ENCODE results near the gene LAMA3. TPM values are rescaled to one million over a fixed set of nuclear protein-coding genes. Genes with fewer than 3 reads are reported as not detected.

LAMA3 gene
- total RNA-seq, 2 donors from 2014 or later = 0.58 to 1.3 TPM

DNA sequence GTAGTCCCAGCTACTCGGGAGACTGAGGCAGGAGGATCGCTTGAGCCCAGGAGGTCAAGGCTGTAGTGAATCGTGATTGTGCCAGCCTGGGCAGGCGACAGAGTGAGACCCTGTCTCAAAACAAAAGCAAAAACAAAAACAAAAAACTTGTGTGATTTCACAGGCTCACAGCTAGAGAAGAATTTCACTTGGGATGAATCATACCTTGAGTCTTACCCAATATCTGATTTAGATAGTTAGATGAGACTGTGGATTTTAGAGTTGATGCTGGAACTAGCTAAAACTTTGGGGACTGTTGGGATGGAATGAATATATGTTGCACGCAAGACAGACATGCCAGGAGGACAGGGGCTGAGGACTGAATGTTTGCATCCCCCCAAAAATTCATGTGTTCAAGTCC lies 31.0 kb upstream of the LAMA3 start:
- Mint-ChIP-seq H3K9me3 (no peaks in the 10 kb centered on the region), H3K4me1 (peaks cover 4% of the 10 kb centered on the region), H3K36me3 (ENCODE audit: low read depth) (no peaks in the 10 kb centered on the region), H3K27me3 (ENCODE audit: insufficient read depth) (peaks cover 28% of the 10 kb centered on the region), H3K27ac (no peak overlapping the region), H3K4me3 (no peak overlapping the region)
- 77 to 91% methylated on average over 4 to 5 of the region's 5 CpGs for WGBS, 2 experiments (ENCODE audit: insufficient coverage in 1 of 2, insufficient read length in 1 of 2)
- Histone ChIP-seq H3K4me3 (ENCODE audit: low read length) (no peak overlapping the region), H3K9me3 (ENCODE audit: control insufficient read depth, low read length) (no peaks in the 10 kb centered on the region), H3K27me3 (ENCODE audit: control insufficient read depth, insufficient read depth, low read length, poor library complexity, severe bottlenecking) (peaks cover 22% of the 10 kb centered on the region), H3K27ac (ENCODE audit: low read depth, low read length) (no peak overlapping the region), H3K9ac (ENCODE audit: extremely low read depth, low read length, poor library complexity, severe bottlenecking) (no peak overlapping the region), H3K36me3 (ENCODE audit: control insufficient read depth, insufficient read depth, low read length) (no peaks in the 10 kb centered on the region), H3K4me1 (ENCODE audit: control insufficient read depth, insufficient read depth, low read length) (no peaks in the 10 kb centered on the region)
- no peak for DNase-seq
- TF ChIP-seq, protein P1, sequence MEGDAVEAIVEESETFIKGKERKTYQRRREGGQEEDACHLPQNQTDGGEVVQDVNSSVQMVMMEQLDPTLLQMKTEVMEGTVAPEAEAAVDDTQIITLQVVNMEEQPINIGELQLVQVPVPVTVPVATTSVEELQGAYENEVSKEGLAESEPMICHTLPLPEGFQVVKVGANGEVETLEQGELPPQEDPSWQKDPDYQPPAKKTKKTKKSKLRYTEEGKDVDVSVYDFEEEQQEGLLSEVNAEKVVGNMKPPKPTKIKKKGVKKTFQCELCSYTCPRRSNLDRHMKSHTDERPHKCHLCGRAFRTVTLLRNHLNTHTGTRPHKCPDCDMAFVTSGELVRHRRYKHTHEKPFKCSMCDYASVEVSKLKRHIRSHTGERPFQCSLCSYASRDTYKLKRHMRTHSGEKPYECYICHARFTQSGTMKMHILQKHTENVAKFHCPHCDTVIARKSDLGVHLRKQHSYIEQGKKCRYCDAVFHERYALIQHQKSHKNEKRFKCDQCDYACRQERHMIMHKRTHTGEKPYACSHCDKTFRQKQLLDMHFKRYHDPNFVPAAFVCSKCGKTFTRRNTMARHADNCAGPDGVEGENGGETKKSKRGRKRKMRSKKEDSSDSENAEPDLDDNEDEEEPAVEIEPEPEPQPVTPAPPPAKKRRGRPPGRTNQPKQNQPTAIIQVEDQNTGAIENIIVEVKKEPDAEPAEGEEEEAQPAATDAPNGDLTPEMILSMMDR (conservative IDR thresholded peaks at IDR 0.05) = no peak

DNA sequence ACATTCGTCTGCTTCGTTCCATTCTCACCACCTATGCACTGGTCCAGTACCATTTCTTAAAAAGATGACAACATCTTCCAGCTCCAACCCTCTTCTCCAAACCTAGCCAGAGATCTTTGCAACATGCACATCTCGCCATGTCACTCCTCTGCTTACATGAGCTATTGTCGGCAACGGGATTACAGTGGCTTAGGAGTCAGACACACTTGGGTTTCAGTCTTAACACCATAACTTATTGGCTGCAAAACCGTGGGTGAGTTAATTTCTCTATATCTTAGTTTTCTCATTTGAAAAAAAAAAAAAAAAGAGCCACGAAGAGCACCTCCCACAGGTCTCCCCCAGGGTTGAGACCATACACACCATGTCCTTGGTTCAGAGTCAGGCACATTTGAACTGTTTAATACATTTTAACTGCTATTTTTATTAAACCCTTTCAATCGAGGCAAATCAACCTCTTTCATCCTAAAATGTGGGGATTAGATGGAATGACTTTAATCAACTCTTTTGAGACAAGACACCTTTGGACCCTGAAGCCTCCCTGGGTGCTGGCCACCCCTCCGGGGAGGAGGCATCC lies 27.4 kb upstream of the LAMA3 start:
- Mint-ChIP-seq H3K27ac (no peak overlapping the region), H3K36me3 (ENCODE audit: low read depth) (no peaks in the 10 kb centered on the region), H3K27me3 (ENCODE audit: insufficient read depth) (peaks cover 34% of the 10 kb centered on the region), H3K4me1 (peaks cover 6% of the 10 kb centered on the region), H3K4me3 (peak overlapping the region; percentile 63), H3K9me3 (no peaks in the 10 kb centered on the region)
- Histone ChIP-seq H3K36me3 (ENCODE audit: control insufficient read depth, insufficient read depth, low read length) (no peaks in the 10 kb centered on the region), H3K9ac (ENCODE audit: extremely low read depth, low read length, poor library complexity, severe bottlenecking) (no peak overlapping the region), H3K27me3 (ENCODE audit: control insufficient read depth, insufficient read depth, low read length, poor library complexity, severe bottlenecking) (peaks cover 27% of the 10 kb centered on the region), H3K9me3 (ENCODE audit: control insufficient read depth, low read length) (no peaks in the 10 kb centered on the region), H3K27ac (ENCODE audit: low read depth, low read length) (no peak overlapping the region), H3K4me3 (ENCODE audit: low read length) (peak overlapping the region; percentile 65), H3K4me1 (ENCODE audit: control insufficient read depth, insufficient read depth, low read length) (no peaks in the 10 kb centered on the region)
- WGBS, 2 experiments (ENCODE audit: insufficient coverage in 1 of 2, insufficient read length in 1 of 2) = 67 to 73% methylated on average over 3 to 9 of the region's 9 CpGs
- TF ChIP-seq, protein P1 (conservative IDR thresholded peaks at IDR 0.05) = no peak
- no peak for DNase-seq

DNA sequence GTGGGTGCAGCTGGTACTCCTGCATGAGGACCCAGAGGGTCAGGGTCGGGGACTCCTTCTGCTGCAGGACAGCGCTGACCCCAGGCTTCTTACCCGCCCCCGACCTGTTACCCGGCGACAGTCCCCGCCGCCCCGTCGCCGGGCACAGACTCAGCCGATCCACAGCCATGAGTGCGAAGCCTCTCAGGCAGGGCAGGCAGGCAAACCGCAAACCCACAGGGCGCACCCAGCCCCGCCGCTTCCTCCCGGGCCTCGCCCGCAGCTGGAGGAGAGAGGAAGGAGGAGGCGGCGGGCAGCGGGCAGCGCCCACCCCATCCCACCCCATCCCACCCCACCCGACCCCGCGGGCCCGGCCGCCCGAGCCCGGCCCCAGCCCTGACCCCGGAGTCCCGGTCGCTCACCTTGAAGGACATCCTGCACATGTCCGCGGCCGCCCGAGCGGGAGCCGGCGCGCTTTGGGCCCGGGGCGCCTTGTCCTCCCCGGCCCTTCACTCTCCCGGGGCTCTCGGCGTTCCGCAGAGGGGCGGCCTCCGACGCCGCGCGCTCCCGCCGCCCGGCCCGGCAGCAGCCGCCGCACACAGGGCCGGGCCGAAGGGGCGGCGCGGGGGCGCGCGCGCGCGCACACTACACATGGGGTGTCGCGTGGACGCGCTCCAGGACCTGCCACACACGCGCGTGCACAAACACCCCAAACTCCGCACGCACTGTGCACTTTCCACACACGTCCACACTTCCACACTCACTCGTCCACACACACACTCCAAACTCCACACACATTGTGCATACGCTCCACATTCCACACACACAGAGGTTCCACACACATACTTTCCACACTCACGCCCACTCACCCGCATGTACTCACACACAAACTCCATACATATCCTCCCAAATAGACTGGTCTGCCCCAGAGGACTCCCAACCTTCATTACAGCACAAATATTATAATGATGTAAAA lies 26.7 kb upstream of the LAMA3 start, which contains the start of gene ANKRD29:
Gene ANKRD29 (minus strand): TSS at position 603 of the 955 bp plus-strand sequence. CDS start 181 bp downstream, at position 422.
- 1 to 5% methylated on average over 14 to 79 of the region's 86 CpGs for WGBS, 2 experiments (ENCODE audit: insufficient coverage in 1 of 2, insufficient read length in 1 of 2)

More for the DNA sequence above, 26.7 kb upstream of the LAMA3 start, which contains the start of gene ANKRD29:
- no peaks in the 10 kb centered on the region for H3K9me3 Mint-ChIP-seq
- H3K4me1 Mint-ChIP-seq = peaks cover 6% of the 10 kb centered on the region
- no peak within 1 kb of the TSS for H3K27ac ChIP-seq (ENCODE audit: low read depth, low read length)
- H3K4me3 Mint-ChIP-seq = peak within 1 kb of the TSS; percentile 63
- TF ChIP-seq, protein P1 (conservative IDR thresholded peaks at IDR 0.05) = no peak
- H3K9me3 ChIP-seq (ENCODE audit: control insufficient read depth, low read length) = no peaks in the 10 kb centered on the region
- no peak within 1 kb of the TSS for H3K27ac Mint-ChIP-seq
- no peak within 1 kb of the TSS for H3K9ac ChIP-seq (ENCODE audit: extremely low read depth, low read length, poor library complexity, severe bottlenecking)
- peaks cover 27% of the 10 kb centered on the region for H3K27me3 ChIP-seq (ENCODE audit: control insufficient read depth, insufficient read depth, low read length, poor library complexity, severe bottlenecking)
- H3K36me3 ChIP-seq (ENCODE audit: control insufficient read depth, insufficient read depth, low read length) = no peaks in the 10 kb centered on the region
- peaks cover 3% of the 10 kb centered on the region for H3K4me1 ChIP-seq (ENCODE audit: control insufficient read depth, insufficient read depth, low read length)
- DNase-seq = peak; percentile 80
- peak within 1 kb of the TSS; percentile 65 for H3K4me3 ChIP-seq (ENCODE audit: low read length)
- peaks cover 34% of the 10 kb centered on the region for H3K27me3 Mint-ChIP-seq (ENCODE audit: insufficient read depth)
- no peaks in the 10 kb centered on the region for H3K36me3 Mint-ChIP-seq (ENCODE audit: low read depth)

All from endodermal cell (in vitro differentiated cells).